Liver (tissue), 9 donors: ENCODE data around the gene KSR2. TPM values are rescaled to one million over a fixed set of nuclear protein-coding genes. Genes with fewer than 3 reads are reported as not detected.

Experiments
- DNase-seq: peaks from one replicate; pipeline ENCODE4 v3.0.0-alpha.2; 2017; ENCODE audit warnings: low spot score
- H3K27ac ChIP-seq, 2 donors: one replicate each; pipeline ENCODE4 v1.7.0; 2013; ENCODE audit warnings: inconsistent platforms in 2 of 2, low read length in 2 of 2, control low read depth in 1 of 2, low read depth in 1 of 2, mild to moderate bottlenecking in 1 of 2
- H3K27me3 ChIP-seq, 4 donors: one replicate each; pipeline versions ENCODE4 v1.6.1 to v1.7.0; 2013; ENCODE audit warnings: low read length in 3 of 4, inconsistent platforms in 1 of 4, mild to moderate bottlenecking in 1 of 4, moderate library complexity in 1 of 4; ENCODE audit not compliant: control insufficient read depth in 4 of 4, insufficient read depth in 4 of 4
- H3K36me3 ChIP-seq, 4 donors: one replicate each; pipeline versions ENCODE4 v1.6.1 to v1.7.0; 2013; ENCODE audit warnings: low read length in 3 of 4, mild to moderate bottlenecking in 3 of 4, low read depth in 1 of 4, moderate library complexity in 1 of 4; ENCODE audit not compliant: control insufficient read depth in 4 of 4, insufficient read depth in 3 of 4
- H3K4me1 ChIP-seq, 4 donors: one replicate each; pipeline versions ENCODE4 v1.6.1 to v1.7.0; 2013; ENCODE audit warnings: low read length in 3 of 4, mild to moderate bottlenecking in 3 of 4, moderate library complexity in 1 of 4; ENCODE audit not compliant: control insufficient read depth in 4 of 4, insufficient read depth in 4 of 4
- H3K4me3 ChIP-seq, 3 donors: one replicate each; pipeline versions ENCODE4 v1.6.1 to v1.7.0; 2013; ENCODE audit warnings: low read length in 3 of 3, control low read depth in 1 of 3, low read depth in 1 of 3, mild to moderate bottlenecking in 1 of 3
- H3K9ac ChIP-seq, 2 donors: one replicate each; pipeline ENCODE4 v1.7.0; 2013; ENCODE audit warnings: low read length in 2 of 2, mild to moderate bottlenecking in 2 of 2, moderate library complexity in 2 of 2, control low read depth in 1 of 2, low read depth in 1 of 2
- H3K9me3 ChIP-seq, 4 donors: one replicate each; pipeline versions ENCODE4 v1.6.1 to v1.7.0; 2013; ENCODE audit warnings: low read length in 3 of 4; ENCODE audit not compliant: control insufficient read depth in 4 of 4
- CTCF ChIP-seq: fragments of 150-350 bp; IDR thresholded peaks from 2 replicates; pipeline ENCODE4 v1.5.1; 2017; ENCODE audit warnings: improper control_type of control experiment, low read depth, low read length; ENCODE audit not compliant: missing input control
- EGR1 ChIP-seq, 2 donors: IDR thresholded peaks; 2 replicates each; pipeline ENCODE4 v1.6.1; 2016 to 2018; ENCODE audit warnings: antibody characterized with exemption in 2 of 2, low read depth in 2 of 2
- FOXA1 ChIP-seq: IDR thresholded peaks from 2 replicates; pipeline ENCODE4 v1.6.1; 2016; ENCODE audit warnings: antibody characterized with exemption
- GABPA ChIP-seq, 2 donors: IDR thresholded peaks in 1 of 2; conservative IDR thresholded peaks in 1 of 2; 2 replicates each; pipeline ENCODE4 v1.6.1; 2016; ENCODE audit warnings: antibody characterized with exemption in 2 of 2, mild to moderate bottlenecking in 1 of 2, moderate library complexity in 1 of 2
- HNF4A ChIP-seq, 2 donors: conservative IDR thresholded peaks; 2 replicates each; pipeline ENCODE4 v1.6.1; 2016; ENCODE audit warnings: antibody characterized with exemption in 2 of 2, mild to moderate bottlenecking in 2 of 2
- HNF4G ChIP-seq: IDR thresholded peaks from 2 replicates; pipeline ENCODE4 v1.6.1; 2016; ENCODE audit warnings: antibody characterized with exemption
- JUND ChIP-seq, 2 donors: IDR thresholded peaks; 2 replicates each; pipeline ENCODE4 v1.6.1; 2016; ENCODE audit warnings: antibody characterized with exemption in 2 of 2
- MAX ChIP-seq: IDR thresholded peaks from 2 replicates; pipeline ENCODE4 v1.6.1; 2016; ENCODE audit warnings: antibody characterized with exemption
- NR2F2 ChIP-seq: IDR thresholded peaks from 2 replicates; pipeline ENCODE4 v1.6.1; 2016; ENCODE audit warnings: antibody characterized with exemption
- RAD21 ChIP-seq, 2 donors: IDR thresholded peaks; 2 replicates each; pipeline ENCODE4 v1.6.1; 2016; ENCODE audit warnings: antibody characterized with exemption in 2 of 2, mild to moderate bottlenecking in 2 of 2
- REST ChIP-seq: IDR thresholded peaks from 2 replicates; pipeline ENCODE4 v1.6.1; 2016; ENCODE audit warnings: antibody characterized with exemption, mild to moderate bottlenecking
- RXRA ChIP-seq, 2 donors: IDR thresholded peaks; 2 replicates each; pipeline ENCODE4 v1.6.1; 2017 to 2018; ENCODE audit warnings: antibody characterized with exemption in 2 of 2, mild to moderate bottlenecking in 1 of 2
- SP1 ChIP-seq: IDR thresholded peaks from 2 replicates; pipeline ENCODE4 v1.6.1; 2018; ENCODE audit warnings: antibody characterized with exemption, mild to moderate bottlenecking
- TAF1 ChIP-seq: conservative IDR thresholded peaks from 2 replicates; pipeline ENCODE4 v1.6.1; 2016; ENCODE audit warnings: antibody characterized with exemption, mild to moderate bottlenecking
- WGBS: extraction: QIAGEN DNeasy Blood & Tissue Kit; methylation state at CpG from one replicate; pipeline ENCODE4 v1.1.7; 2013; 5-methylcytosine and 5-hydroxymethylcytosine counted together
- polyA plus RNA-seq, 2 donors: library from polyadenylated mRNA; stranded (reverse) in 1 of 2; unstranded in 1 of 2; fragments of 200-250 nt in 1 of 2; fragments of >200 nt in 1 of 2; fragmentation: Nextera tagmentation in 1 of 2; extraction: Ambion mirVana in 1 of 2; gene quantifications; one replicate each; pipeline versions ENCODE4 v1.2.1 to v1.2.3, GENCODE V29; 2013 to 2015
- total RNA-seq, 2 donors: library from RNA; depleted of rRNA; stranded (reverse); fragments of >200 nt; gene quantifications; one replicate each; pipeline ENCODE4 v1.2.3, GENCODE V29; 2014
- TF ChIP-seq, protein P1 (sequence below): IDR thresholded peaks from 2 replicates; pipeline ENCODE4 v1.6.1; 2016; ENCODE audit warnings: antibody characterized with exemption
- donor health status: healthy.
- donor health status: healthy.
- donor health status: healthy.
- donor health status: healthy.
- donor health status: healthy.

The KSR2 gene
- total and polyA plus RNA-seq, 4 donors: under 0.01 to 0.02 (median under 0.01) TPM; not detected in 1

DNA sequence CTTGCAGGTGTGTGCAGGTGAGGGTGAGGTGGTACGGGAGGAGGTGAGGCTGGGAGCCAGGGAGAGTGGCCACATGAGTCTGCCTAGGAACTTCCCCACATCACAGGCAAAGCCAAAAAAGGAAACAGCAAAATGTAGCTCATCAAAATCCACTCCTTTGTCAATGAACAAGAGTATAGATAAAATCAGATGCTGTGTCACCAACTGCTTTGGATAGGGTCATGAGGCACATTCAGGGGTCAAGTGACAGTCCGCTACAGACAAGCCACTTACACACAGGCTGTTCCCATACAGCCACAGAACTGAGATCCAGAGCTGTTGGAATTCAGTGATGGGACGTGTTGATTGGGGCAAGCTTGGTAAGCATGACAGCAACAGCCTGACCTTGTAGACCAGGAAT lies 507.1 kb downstream of the KSR2 start:
- Histone ChIP-seq H3K27me3 (no peaks in the 10 kb centered on the region), H3K4me1 (peaks cover 0 to 4% (median 3%) of the 10 kb centered on the region in 4 donors), H3K4me3 (no peak overlapping the region), H3K36me3 (no peaks in the 10 kb centered on the region), H3K27ac (no peak overlapping the region), H3K9me3 (no peaks in the 10 kb centered on the region), H3K9ac (no peak overlapping the region)
- TF ChIP-seq JUND (IDR thresholded peaks at IDR 0.05) (no peak), GABPA (IDR thresholded peaks at IDR 0.05 in 1 of 2, conservative IDR thresholded peaks at IDR 0.05 in 1 of 2) (no peak), CTCF (no peak), HNF4G (no peak), FOXA1 (no peak), REST (no peak), EGR1 (IDR thresholded peaks at IDR 0.05; ENCODE audit: low read depth in 2 of 2) (no peak), HNF4A (conservative IDR thresholded peaks at IDR 0.05) (no peak)
- 94% methylated on average over 3 of the region's 3 CpGs for WGBS
- DNase-seq: no peak

GRCh38 chr12:117459229-117459628 lies 509.6 kb downstream of the KSR2 start:
- Histone ChIP-seq H3K4me3 (no peak overlapping the region), H3K27ac (no peak overlapping the region), H3K36me3 (no peaks in the 10 kb centered on the region), H3K27me3 (no peaks in the 10 kb centered on the region), H3K9me3 (no peaks in the 10 kb centered on the region), H3K9ac (no peak overlapping the region), H3K4me1 (no peaks in the 10 kb centered on the region)
- WGBS: 92% methylated on average over 1 of the region's 1 CpG
- TF ChIP-seq HNF4A (conservative IDR thresholded peaks at IDR 0.05) (no peak), FOXA1 (no peak), CTCF (no peak), SP1 (no peak), GABPA (IDR thresholded peaks at IDR 0.05 in 1 of 2, conservative IDR thresholded peaks at IDR 0.05 in 1 of 2) (no peak), NR2F2 (no peak), EGR1 (IDR thresholded peaks at IDR 0.05; ENCODE audit: low read depth in 2 of 2) (no peak), MAX (no peak), RXRA (IDR thresholded peaks at IDR 0.05) (no peak), HNF4G (no peak), REST (no peak), JUND (IDR thresholded peaks at IDR 0.05) (no peak), TAF1 (no peak), RAD21 (IDR thresholded peaks at IDR 0.05) (no peak)
- TF ChIP-seq, protein P1, sequence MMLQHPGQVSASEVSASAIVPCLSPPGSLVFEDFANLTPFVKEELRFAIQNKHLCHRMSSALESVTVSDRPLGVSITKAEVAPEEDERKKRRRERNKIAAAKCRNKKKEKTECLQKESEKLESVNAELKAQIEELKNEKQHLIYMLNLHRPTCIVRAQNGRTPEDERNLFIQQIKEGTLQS: no peak
- DNase-seq: no peak
